ENCODE measurements around the gene LGR4. TPM values are rescaled to one million over a fixed set of nuclear protein-coding genes. Genes with fewer than 3 reads are reported as not detected.

The LGR4 gene
- total and polyA plus RNA-seq, 5 experiments from 2014 or later = 0.13 to 1.3 (median 0.24) TPM

- H3K27me3 Mint-ChIP-seq = peaks cover 0 to 11% (median 8%) of the 10 kb centered on the region in 5 donors
- DNase-seq (no peak), ATAC-seq (no peak)
- no peak overlapping the region for H3K4me3 Mint-ChIP-seq
- H3K27ac Mint-ChIP-seq = no peak overlapping the region
- H3K36me3 Mint-ChIP-seq = no peaks in the 10 kb centered on the region
- H3K9me3 Mint-ChIP-seq = no peaks in the 10 kb centered on the region
- no peaks in the 10 kb centered on the region for H3K4me1 Mint-ChIP-seq
- POLR2A ChIA-PET = no interaction called here
These were observed 74.8 kb downstream of the LGR4 start for GRCh38 chr11:27397624-27398399.

GRCh38 chr11:27396259-27396839 lies 76.2 kb downstream of the LGR4 start:
- no peak for ATAC-seq
- no peak for DNase-seq
- H3K27ac Mint-ChIP-seq = peak overlapping the region in 1 of 10 donors; percentile 63
- peaks cover 0 to 11% (median 5%) of the 10 kb centered on the region in 5 donors for H3K27me3 Mint-ChIP-seq
- no peaks in the 10 kb centered on the region for H3K4me1 Mint-ChIP-seq
- POLR2A ChIA-PET = no interaction called here
- H3K9me3 Mint-ChIP-seq = no peaks in the 10 kb centered on the region
- no peaks in the 10 kb centered on the region for H3K36me3 Mint-ChIP-seq
- H3K4me3 Mint-ChIP-seq = no peak overlapping the region

DNA sequence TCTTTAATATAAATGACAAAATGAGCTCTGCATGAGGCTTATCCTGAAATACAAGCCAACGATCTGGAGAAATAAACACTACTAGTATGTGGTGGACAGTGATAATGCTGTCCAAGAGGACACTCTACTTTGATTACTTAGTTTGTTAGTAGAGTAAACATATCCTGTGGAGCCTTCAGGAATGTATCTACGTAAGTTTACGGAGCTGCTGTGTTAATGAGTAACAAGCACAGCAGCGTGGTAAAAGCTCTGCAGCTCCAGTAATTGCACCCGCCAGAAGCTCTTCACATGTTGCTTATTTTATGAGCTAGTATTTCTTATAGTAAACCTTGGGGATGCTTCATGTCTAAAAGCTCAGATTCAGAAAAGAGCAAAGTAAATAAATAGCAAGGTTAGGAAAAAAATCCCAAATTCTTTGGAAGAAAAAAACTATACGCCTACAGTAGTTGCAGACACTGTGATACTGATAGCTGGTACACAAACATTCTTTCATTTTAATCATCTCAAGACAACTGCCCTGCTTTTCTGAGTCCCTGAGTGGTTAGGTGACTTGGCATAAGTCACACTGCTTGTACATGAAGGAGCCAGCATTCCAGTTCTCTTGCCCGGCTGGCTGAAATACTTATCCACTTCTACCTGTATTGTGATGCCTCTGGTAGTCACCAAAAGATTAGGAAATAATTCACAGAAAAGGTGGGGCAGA lies 76.9 kb downstream of the LGR4 start:
- peaks cover 0 to 11% (median 5%) of the 10 kb centered on the region in 5 donors for H3K27me3 Mint-ChIP-seq
- ATAC-seq (no peak), DNase-seq (no peak)
- H3K36me3 Mint-ChIP-seq = no peaks in the 10 kb centered on the region
- H3K27ac Mint-ChIP-seq = peak overlapping the region in 1 of 10 donors; percentile 63
- POLR2A ChIA-PET = no interaction called here
- no peaks in the 10 kb centered on the region for H3K9me3 Mint-ChIP-seq
- H3K4me1 Mint-ChIP-seq = no peaks in the 10 kb centered on the region
- H3K4me3 Mint-ChIP-seq = no peak overlapping the region

GRCh38 chr11:27394781-27395228 lies 77.8 kb downstream of the LGR4 start:
- H3K4me1 Mint-ChIP-seq = no peaks in the 10 kb centered on the region
- no peaks in the 10 kb centered on the region for H3K36me3 Mint-ChIP-seq
- H3K9me3 Mint-ChIP-seq = no peaks in the 10 kb centered on the region
- POLR2A ChIA-PET = no interaction called here
- no peak overlapping the region for H3K4me3 Mint-ChIP-seq
- peaks cover 0 to 11% (median 5%) of the 10 kb centered on the region in 5 donors for H3K27me3 Mint-ChIP-seq
- DNase-seq (no peak), ATAC-seq (no peak)
- H3K27ac Mint-ChIP-seq = no peak overlapping the region

DNA sequence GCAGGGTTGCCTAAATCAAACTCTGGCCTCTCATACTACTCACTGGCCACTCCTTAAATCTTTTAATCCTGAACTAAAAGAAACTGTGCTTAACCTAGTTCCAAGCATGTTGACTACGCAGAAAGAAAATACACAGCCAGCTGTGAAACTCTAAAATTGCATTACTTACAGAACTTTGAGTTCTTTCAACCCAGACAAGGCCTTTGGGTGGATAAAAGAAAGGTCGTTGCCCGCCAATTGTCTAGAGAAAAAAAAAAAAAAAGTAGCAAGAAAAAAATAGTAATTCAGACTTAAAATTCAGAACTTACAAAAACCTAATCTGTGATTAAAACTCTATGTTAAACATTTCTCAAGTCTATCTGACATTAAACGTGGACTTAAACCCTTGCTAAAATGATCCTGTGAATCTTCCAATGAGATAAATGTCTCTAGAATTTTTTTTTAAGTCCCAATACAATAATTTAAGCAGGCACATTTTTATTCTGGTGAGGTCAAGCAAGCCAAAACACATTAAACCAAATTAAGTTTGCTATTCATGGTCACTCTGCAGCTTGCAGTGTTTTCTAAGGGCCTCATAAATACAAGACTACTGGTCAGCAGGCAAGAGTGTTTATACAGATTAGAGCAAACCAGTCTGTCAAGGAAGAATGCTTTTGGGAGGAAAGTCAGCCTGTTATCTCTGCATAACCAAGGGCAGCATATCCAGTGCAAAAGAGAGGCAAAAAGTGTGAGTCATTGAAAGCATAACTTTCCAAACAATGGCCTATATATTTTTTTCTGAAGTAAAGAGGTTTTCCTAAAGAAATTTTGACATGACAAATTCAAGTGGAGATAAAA lies 80.1 kb downstream of the LGR4 start:
- no peaks in the 10 kb centered on the region for H3K4me1 Mint-ChIP-seq
- no peak for ATAC-seq
- DNase-seq = no peak
- no peak overlapping the region for H3K4me3 Mint-ChIP-seq
- POLR2A ChIA-PET = interaction anchor here (0.7 kb wide), 1 partner anchor 1927 kb away, joined by 5 read pairs; no protein-coding TSS in a partner anchor
- no peaks in the 10 kb centered on the region for H3K9me3 Mint-ChIP-seq
- H3K27me3 Mint-ChIP-seq = peaks cover 0 to 9% (median 5%) of the 10 kb centered on the region in 5 donors
- H3K36me3 Mint-ChIP-seq = no peaks in the 10 kb centered on the region
- no peak overlapping the region for H3K27ac Mint-ChIP-seq

DNA sequence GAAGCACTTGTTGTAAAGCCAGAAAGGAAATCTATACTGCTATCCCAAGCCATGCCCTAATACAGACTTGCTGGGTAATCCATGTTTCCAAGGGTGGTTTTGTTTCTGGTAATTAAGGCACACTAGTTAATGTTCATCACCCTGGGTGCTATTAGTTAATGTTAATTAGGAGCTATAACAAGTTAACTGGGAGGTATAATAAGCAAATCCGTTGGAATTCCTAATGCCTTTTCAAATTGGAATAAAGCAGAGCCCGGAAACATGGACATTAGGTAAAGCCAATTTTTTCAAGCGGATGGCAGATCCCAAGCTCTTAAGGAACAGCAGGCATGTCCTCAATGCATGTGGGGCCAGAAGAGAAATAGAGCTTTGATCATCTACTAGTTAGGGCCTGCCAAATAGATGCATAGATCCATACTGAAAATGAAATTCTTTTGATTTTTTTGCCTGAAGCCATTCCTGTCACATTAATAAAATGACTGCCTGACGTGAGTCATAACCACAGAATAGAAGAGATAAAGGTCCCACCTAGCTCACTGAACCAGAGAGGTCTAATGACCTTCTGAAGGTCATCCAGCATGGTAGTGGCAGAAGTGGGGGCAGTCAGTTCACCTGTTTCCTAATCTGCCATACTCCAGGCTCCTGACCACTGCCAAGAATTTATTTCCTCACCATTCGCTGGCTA lies 81.1 kb downstream of the LGR4 start:
- POLR2A ChIA-PET = interaction anchor here (0.7 kb wide), 1 partner anchor 1926 kb away, joined by 5 read pairs; no protein-coding TSS in a partner anchor
- H3K27me3 Mint-ChIP-seq = peaks cover 0 to 4% (median 0%) of the 10 kb centered on the region in 5 donors
- H3K27ac Mint-ChIP-seq = no peak overlapping the region
- DNase-seq (no peak), ATAC-seq (no peak)
- no peaks in the 10 kb centered on the region for H3K9me3 Mint-ChIP-seq
- no peak overlapping the region for H3K4me3 Mint-ChIP-seq
- H3K36me3 Mint-ChIP-seq = no peaks in the 10 kb centered on the region
- H3K4me1 Mint-ChIP-seq = no peaks in the 10 kb centered on the region

DNA sequence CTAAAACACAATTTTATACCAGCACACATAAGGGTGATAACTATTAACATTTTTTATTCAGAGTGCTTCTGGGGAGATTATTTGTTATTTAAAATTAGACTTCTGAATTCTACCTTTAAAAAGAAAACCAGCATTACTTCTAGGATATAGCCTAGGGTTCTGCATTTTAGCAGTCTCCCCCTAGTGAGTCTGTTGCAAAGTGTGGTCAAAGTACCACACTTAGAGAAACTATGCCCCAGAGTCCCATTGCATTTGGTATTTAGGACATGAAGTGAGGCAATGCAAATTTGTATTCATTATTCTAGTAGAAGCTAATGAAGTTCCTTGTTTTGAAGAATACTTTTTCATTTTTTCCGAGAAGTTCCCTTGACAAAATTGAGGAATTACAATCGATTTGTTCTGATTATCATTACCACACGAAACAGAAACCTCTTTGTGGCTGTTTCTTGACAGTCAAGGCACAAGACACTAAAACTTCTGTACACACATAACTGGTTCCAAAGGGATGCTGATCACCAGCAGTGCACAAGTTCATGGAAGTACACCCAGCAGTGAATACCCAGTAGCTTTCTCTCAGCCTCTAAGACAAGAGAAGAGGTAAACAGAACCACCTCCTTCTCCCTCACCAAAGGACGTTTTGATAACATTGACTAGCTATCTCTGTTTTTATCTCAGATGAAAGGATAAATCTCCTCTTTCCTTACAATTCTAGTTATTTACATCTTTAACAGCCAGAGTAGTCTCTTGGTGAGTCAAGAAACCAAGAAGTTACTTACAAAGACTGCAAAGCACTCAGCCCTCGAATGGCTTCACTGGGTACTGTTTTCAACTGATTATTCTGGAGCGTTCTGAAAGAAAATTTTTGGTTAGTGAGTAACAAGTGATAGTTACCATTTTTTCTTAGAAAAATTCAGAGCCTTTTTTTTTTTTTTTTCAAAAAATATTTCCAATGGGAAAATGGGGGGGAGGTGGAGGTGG lies 82.0 kb downstream of the LGR4 start:
- no peaks in the 10 kb centered on the region for H3K9me3 Mint-ChIP-seq
- ATAC-seq = no peak
- no peak overlapping the region for H3K27ac Mint-ChIP-seq
- no peaks in the 10 kb centered on the region for H3K36me3 Mint-ChIP-seq
- H3K4me1 Mint-ChIP-seq = no peaks in the 10 kb centered on the region
- DNase-seq = no peak
- H3K4me3 Mint-ChIP-seq = no peak overlapping the region
- POLR2A ChIA-PET = no interaction called here
- H3K27me3 Mint-ChIP-seq = peaks cover 0 to 4% (median 0%) of the 10 kb centered on the region in 5 donors

- ATAC-seq (no peak), DNase-seq (no peak)
- Mint-ChIP-seq H3K27me3 (no peaks in the 10 kb centered on the region), H3K27ac (peak overlapping the region in 1 of 10 donors; percentile 42), H3K9me3 (no peaks in the 10 kb centered on the region), H3K4me1 (no peaks in the 10 kb centered on the region), H3K4me3 (no peak overlapping the region), H3K36me3 (peaks cover 0 to 2% (median 0%) of the 10 kb centered on the region in 3 donors)
- POLR2A ChIA-PET = no interaction called here
These were observed 83.7 kb downstream of the LGR4 start for GRCh38 chr11:27388869-27389268.

DNA sequence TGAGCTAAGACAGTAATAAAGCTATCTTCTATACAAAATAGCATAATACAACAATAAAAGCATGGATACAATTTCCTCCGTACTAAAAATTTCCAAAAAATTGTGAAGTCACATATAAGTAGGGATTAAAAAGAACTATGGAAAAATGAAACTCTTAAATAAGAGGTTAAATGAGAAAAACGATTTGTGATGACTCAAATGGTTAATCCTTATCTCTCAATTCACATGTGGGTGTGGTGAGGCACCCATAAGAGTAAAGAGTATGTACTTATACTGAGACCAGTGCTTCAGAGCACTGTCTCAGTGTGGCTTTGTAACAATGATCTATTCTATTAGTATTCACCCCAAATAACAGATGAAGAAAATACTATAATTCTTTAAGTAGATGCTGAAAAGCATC lies 84.6 kb downstream of the LGR4 start:
- peaks cover 0 to 2% (median 0%) of the 10 kb centered on the region in 3 donors for H3K36me3 Mint-ChIP-seq
- no peaks in the 10 kb centered on the region for H3K4me1 Mint-ChIP-seq
- no peak for ATAC-seq
- no peak for DNase-seq
- POLR2A ChIA-PET = no interaction called here
- no peak overlapping the region for H3K4me3 Mint-ChIP-seq
- no peak overlapping the region for H3K27ac Mint-ChIP-seq
- H3K9me3 Mint-ChIP-seq = no peaks in the 10 kb centered on the region
- no peaks in the 10 kb centered on the region for H3K27me3 Mint-ChIP-seq

GRCh38 chr11:27387362-27387761 lies 85.2 kb downstream of the LGR4 start:
- POLR2A ChIA-PET = interaction anchor here (0.5 kb wide), 1 partner anchor 192 kb away, joined by 3 read pairs; no protein-coding TSS in a partner anchor
- Mint-ChIP-seq H3K4me1 (no peaks in the 10 kb centered on the region), H3K36me3 (peaks cover 0 to 2% (median 0%) of the 10 kb centered on the region in 3 donors), H3K27ac (no peak overlapping the region), H3K9me3 (no peaks in the 10 kb centered on the region), H3K27me3 (no peaks in the 10 kb centered on the region), H3K4me3 (no peak overlapping the region)
- no peak for DNase-seq
- ATAC-seq = no peak

DNA sequence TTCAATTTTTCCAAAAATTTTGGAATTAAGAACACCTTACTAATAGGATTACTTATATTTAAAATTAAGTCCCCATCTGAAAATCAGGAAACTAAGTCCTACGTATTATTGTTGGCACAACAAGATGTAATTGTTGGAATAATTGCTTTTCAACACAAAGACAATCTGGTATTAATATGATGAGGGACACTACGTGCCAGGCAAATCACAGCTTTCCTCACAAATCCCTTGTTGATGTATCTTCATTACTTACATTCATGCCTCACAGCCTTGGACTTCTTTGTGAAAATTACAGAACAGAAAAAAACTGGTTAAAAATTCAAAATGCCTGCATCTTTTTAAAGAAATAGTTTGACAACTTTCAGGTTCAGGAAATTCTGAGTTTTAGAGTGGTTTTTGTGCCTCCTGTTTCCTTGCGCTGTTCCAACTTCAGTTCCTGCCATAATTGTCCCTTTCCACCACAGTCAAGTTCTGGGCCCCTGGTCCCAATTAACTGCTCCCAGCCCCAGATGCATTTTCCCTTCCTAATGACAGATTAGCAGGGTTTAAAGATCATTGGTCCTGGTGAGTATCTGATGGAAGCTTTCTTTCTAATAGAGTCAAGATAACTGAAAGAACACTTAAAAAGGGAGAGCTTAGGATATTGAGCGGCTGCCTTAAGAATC lies 86.3 kb downstream of the LGR4 start:
- no peaks in the 10 kb centered on the region for H3K9me3 Mint-ChIP-seq
- peaks cover 0 to 2% (median 0%) of the 10 kb centered on the region in 3 donors for H3K36me3 Mint-ChIP-seq
- H3K4me3 Mint-ChIP-seq = no peak overlapping the region
- no peaks in the 10 kb centered on the region for H3K27me3 Mint-ChIP-seq
- POLR2A ChIA-PET = no interaction called here
- no peak overlapping the region for H3K27ac Mint-ChIP-seq
- no peaks in the 10 kb centered on the region for H3K4me1 Mint-ChIP-seq
- no peak for ATAC-seq
- no peak for DNase-seq
